Measurements from ENCODE around the gene ZCWPW1.

DNA sequence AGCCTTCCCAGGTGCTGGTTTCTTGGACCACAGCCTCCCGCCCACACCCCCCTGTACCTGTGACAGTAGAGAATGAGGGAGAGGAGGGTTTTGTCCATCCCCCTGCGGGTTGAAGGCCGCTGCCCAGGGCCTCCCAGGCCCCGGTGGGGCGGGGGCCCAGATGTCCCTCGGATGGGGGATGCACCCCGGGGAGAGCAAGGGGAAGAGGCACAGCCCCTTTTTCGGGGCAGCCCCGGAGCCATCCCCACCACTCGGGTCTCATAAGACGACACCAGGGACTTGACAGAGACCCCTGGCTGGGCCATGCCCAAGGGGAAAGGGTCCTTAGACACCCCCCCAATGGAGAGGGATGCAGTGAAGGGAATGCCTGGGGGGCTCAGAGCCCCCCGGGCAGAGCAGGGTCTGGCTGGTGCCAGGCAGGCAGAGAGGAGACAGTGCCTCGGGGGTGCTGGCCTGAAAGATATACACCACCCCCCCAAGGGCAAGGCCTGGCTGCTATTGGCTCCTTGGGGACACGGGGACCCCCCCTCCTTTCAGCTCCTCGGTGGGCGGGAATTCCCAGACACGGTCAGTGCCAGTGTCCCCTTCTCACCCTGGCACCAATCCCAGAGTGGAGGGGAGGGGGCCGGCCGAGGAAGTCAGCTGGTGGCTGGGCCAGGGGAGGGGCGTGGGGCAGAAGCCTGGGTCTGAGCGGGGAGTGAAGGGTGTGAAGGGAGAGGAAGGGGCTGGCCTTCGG, 39.3 kb upstream of the ZCWPW1 start:
- TF ChIP-seq, protein P1, sequence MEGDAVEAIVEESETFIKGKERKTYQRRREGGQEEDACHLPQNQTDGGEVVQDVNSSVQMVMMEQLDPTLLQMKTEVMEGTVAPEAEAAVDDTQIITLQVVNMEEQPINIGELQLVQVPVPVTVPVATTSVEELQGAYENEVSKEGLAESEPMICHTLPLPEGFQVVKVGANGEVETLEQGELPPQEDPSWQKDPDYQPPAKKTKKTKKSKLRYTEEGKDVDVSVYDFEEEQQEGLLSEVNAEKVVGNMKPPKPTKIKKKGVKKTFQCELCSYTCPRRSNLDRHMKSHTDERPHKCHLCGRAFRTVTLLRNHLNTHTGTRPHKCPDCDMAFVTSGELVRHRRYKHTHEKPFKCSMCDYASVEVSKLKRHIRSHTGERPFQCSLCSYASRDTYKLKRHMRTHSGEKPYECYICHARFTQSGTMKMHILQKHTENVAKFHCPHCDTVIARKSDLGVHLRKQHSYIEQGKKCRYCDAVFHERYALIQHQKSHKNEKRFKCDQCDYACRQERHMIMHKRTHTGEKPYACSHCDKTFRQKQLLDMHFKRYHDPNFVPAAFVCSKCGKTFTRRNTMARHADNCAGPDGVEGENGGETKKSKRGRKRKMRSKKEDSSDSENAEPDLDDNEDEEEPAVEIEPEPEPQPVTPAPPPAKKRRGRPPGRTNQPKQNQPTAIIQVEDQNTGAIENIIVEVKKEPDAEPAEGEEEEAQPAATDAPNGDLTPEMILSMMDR (IDR thresholded peaks at IDR 0.05; ENCODE audit: low read depth, low read length) = no peak
- TF ChIP-seq EZH2phosphoT487 (IDR thresholded peaks at IDR 0.05; ENCODE audit: low read depth) = no peak
